HG03159 (cell line): ENCODE results near the gene KCNQ1OT1.
A peak's percentile ranks its signal among the peaks of the same experiment; 100 is the strongest.
"Not testable (repeated sequence)": the region's sequence is repeated elsewhere in the genome, so short reads cannot be mapped to it uniquely, and the experiment has no call there.

ENCODE experiments used
- ATAC-seq: cut with Tn5 transposase; IDR thresholded peaks from one replicate; pipeline ENCODE4 v1.9.1; 2021; ENCODE audit warnings: mild to moderate bottlenecking, moderate library complexity; ENCODE audit not compliant: unreplicated experiment

Gene KCNQ1OT1

DNA sequence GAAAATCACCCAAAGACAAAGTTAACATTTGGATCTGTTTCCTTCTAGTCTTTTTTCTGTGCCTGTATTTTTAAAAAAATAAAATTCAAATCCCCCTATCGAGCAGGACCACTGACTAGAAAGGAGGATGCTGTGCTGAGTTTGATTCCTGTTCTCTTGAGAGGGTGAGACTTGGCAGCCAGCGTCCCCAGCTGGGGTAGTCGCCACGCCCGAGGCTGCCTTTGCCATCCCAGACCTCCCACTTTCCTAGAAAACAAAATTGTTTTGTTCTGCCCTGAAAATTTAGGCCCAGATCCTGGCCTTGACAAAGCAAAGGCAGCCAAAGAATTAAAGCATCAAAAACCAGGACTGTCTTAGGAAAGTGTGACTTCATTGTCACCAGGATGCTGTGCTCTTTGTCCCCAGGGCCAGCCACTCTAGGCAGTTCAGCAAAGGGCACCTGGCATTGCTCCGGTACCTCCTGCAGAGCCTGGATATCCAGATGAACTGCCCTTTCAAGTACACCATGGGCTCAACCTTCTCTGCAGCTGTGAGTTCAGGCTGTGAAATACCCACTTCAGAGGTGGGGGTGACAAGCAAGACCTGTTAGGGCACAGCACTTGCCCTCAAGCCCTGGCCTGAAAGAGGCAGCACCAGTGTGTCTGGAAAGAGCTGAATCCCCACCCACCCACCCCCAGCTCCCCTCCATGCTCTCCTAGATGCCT lies 44.6 kb downstream of the KCNQ1OT1 start:
- ATAC-seq = no peak

DNA sequence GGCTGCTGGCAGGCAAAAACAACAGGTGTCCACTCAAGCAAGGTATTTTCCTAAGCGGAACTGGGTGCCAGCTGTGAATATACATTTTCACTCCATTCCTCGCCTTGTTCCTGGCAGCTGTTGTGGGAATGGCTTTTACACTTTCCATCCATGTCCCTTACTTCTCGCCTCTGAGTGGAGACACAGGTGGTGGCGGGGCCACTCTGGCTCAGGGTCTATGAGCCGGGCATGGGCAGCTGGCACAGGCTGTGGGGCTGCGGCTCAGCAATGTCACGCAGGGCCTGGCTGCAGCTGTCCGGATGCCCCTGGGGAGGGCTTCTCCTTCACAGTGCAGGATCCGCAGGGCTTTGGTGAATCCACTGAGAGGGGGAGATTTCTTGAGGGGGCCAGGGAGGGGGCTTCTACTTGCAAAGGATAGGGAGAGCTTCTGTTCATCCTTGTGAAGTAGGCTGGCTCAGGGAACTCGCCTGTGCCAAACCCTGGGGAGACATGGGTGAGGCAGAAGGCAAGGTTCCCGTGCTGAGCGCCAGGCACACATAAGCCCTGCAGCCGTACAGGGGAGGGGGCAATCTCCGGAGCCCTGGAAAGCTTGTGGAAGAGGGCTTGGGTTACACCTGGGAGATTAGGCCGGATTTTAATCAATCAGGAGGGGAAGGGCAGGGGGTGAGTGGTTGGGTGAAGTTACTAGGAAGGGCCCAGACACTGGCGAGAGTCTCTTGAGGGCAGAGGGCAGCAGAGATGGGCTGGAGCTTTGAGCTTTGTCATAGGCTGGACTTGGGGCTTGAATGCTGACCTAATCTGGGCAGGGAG lies 45.7 kb downstream of the KCNQ1OT1 start:
- no peak for ATAC-seq

DNA sequence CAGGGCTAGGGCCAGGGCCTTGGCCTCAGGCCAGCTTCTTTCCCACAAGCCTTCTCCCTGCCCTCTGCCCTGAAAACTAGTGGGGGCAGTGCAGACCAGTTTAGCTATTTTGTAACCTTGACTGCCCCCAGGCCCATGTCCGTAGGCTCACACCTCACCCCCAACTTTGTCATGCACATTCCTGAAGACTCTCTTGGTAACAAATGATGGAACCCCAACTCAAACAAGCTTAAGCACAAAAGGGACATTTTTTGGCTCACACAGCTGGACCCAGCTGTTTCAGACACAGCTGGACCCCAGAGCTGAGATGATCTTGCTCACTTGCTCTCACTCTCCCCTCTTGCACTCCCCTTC lies 46.6 kb downstream of the KCNQ1OT1 start:
- ATAC-seq = no peak

DNA sequence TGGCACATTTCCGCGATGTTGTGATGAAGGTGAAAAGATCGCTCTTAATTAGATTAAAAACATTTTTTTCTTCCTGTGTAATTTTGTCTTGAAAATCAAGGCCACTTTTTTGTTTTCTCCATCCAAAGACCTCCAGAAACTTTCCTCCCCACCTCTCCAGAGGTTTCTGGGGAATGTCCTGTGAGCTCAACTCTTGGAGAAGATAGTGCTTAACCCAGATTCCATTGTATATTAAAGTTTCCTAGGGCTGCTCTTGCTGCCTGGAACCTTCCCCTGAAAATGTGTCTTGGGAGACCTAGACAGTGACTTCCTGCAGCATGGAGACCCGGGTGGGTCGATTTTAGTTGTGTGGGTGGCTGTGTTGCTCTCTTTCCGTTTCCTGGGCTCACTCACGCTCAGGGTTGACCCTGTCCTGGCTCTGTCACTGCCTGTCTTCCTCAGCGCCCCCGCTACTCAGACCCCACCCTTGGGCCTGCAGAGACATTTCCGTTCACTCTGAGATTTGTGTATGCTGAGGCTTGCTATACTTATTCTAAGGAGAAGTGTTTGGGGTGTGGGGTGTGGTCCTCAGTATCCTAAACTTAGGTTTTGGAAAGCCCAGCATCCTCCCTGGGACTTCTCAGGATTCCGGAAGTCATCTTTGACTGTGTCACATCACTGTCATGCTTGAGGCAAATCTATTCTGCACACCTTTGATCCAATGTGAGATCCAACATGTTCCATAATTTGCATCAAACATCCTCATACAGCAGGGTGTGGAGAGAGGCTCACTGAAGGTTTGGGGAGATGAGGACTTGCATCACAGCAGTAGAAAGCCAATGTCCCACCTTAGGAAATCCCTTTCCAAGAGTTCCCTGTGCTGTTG lies 47.2 kb downstream of the KCNQ1OT1 start:
- ATAC-seq = no peak

DNA sequence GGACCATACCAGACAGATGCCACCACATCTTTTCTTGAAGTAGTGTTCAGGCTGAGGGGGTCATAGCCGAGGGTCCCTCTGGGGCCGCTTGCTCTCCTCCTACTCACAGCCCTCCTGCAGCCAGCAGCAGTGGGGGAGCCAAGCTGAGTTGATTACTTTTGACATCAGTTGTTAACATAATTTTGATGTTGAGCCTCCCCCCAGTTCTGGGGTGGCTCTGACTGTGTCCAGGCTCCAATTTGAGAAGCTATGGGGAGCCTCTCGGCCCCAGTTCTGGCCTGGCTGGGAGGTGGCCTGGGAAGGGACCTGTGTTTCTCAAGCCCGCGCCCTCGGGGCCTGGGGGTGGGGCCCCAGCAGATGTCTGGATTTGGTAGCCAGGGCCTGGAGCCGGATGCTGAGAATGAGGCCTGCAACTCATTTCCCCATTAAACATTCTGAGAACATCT lies 47.9 kb downstream of the KCNQ1OT1 start:
- no peak for ATAC-seq

DNA sequence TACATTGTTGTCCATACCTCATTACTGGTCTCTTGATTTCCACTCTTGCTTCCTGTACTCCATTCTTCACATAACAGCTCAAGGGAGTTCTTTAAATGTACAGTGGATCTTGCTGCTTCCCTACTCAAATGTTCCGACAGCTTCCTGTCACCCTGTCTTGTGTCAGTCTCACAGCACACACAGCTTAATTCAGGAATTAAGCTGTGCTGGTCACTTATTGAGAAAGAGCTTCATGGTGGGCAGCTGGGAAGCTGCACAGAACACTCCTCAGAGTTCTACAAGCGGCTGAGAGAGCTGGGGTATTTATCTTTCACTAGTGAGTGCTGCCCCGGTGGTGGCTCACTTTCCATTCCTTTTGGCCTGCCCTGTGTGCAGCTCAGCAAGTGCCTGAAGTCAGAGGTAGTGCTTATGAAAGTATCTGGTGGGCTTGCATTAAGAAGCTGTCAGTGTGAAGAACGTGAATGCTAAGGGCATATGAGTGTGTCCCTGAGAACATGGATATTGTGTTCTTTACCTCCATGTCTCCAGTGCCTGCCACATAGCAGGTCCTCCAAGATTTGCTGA lies 48.7 kb downstream of the KCNQ1OT1 start:
- ATAC-seq = no peak

DNA sequence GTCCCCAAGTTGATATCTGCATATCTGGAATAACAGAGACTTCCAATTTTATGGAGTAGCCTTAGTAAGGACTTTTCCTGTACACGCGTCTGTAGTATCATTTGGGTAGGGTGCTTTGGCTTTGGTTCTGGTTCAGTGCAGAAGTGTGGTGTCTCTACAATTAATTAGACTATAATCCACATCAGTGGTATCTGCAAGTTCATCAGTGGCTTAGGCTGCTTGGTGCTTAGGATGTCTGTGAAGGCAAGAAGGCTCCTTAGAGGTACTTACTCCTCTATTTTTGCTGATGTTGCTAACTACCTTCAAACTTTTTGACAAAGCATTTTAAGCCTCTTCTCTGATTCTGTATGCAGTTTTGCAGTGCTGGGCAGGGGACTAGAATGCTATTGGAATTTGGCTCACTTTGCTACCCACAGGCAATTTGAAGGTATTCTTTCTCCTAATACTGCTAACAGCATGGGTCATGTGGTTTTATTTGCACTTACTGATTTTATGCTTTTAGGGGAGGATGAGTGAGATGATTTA lies 49.4 kb downstream of the KCNQ1OT1 start:
- ATAC-seq = no peak

- ATAC-seq = no peak
These were observed 49.9 kb downstream of the KCNQ1OT1 start for GRCh38 chr11:2649848-2650247.

- ATAC-seq = no peak
These were observed 50.4 kb downstream of the KCNQ1OT1 start for GRCh38 chr11:2649400-2649799.

GRCh38 chr11:2647953-2648352 lies 51.8 kb downstream of the KCNQ1OT1 start:
- ATAC-seq = no peak

DNA sequence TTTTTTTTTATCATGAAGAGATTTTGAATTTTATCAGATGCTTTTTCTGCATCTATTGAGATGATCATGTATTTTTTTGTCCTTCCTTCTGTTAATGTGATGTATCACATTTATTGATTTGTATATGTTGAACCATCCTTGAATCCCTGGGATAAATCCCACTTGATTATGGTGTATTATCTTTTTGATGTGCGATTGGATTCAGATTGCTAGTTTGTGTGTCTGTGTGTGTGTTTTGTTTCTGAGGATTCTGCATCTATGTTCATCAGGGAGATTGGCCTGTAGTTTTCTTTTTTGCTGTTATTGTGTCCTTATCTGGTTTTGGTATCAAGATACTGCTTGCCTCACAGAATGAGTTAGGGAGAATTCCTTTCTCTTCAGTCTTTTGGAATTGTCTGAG lies 52.6 kb downstream of the KCNQ1OT1 start:
- no peak for ATAC-seq

DNA sequence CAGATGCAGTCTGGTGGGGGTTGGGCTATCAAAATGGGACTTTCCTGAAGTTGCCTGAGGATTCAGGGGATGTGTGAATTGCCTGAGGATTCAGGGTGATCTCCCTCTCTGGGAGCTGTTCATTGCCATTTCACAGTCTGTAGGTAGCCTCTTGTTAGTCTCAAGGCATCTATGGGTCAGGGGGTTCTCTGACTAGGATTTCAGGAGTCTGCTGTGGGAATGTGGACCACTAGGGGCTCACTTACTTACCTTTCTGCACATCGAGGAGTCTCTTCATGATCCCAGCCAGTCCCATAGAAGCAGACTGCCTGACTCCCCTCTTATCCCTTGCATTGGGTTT lies 54.0 kb downstream of the KCNQ1OT1 start:
- ATAC-seq = no peak

- no peak for ATAC-seq
These were observed 54.7 kb downstream of the KCNQ1OT1 start for GRCh38 chr11:2644844-2645778.

GRCh38 chr11:2643746-2644145 lies 56.0 kb downstream of the KCNQ1OT1 start:
- no peak for ATAC-seq

DNA sequence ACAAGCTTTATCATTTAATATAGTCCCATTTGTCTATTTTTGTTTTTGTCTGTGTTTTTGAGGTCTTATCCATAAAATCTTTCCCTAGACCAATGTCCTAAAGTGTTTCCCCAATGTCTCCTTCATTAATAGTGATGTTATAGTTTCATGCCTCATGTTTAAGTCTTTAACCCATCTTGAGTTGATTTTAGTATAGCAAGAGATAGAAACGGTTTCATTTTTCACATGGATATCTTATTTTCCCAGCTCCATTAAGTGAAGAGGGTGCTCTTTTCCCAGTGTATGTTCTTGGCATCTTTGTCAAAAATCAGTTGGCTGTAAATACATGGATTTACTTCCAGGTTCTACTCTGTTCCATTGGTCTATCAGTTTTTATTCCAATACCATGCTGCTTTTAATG lies 58.2 kb downstream of the KCNQ1OT1 start:
- ATAC-seq = no peak

GRCh38 chr11:2639763-2640162 lies 60.0 kb downstream of the KCNQ1OT1 start:
- ATAC-seq = not testable (repeated sequence)

GRCh38 chr11:2631161-2631560 lies 68.6 kb downstream of the KCNQ1OT1 start:
- ATAC-seq = no peak

DNA sequence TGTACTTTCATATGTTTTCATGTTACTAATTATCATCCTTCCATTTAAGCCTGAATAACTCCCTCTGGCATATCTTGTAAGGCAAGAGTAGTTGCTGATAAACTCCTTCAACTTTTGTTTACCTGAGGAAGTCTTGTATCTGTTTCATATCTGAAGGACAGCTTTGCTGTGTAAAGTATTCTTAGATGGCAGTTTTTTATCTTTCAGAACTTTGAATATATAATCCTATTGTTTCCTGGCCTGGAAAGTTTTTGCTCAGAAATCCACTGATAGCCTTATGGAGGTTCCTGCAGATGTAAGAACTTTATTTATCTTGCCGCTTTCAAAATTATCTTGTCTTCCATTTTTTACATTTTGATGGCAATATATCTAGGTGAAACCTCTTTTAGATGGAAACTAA lies 69.1 kb downstream of the KCNQ1OT1 start:
- ATAC-seq = no peak

DNA sequence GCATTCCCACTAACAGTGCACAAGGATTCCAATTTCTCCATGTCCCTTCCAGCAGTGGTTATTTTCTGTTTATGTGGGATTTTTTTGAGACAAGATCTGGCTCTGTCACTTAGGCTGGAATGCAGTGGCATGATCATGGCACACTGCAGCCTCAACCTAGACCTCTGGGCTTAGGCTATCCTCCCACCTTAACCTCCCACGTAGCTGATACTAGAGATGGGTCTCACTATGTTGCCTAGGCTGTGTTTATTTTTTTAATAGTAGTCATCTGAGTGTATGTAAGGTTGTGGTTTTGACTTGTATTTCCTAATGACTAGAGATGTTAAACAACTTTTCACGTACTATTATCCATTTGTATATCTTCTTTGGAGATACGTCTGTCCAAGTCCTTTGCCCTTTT lies 74.6 kb downstream of the KCNQ1OT1 start:
- ATAC-seq = no peak

DNA sequence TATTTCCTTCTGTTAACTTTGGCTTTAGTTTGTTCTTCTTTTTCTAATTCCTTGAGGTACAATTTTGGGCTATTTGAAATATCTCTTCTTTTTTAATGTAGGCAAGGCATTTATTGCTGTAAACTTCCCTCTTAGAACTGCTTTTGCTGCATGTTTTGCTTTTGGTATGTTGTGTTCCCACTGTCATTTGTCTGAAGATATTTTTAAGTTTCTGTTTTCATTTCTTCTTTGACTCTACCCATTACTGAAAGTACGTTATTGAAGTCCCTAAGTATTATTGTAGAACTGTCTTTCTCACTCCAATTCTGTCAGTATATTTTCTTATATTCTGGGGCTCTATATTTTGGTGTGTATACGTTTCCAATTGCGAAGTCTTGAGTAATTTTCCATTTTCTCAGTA lies 77.9 kb downstream of the KCNQ1OT1 start:
- ATAC-seq = peak; percentile 62
